ENCODE results near the gene ZBTB7C. TPM values are rescaled to one million over a fixed set of nuclear protein-coding genes. Genes with fewer than 3 reads are reported as not detected.

ZBTB7C gene
- total RNA-seq, 4 donors from 2014 or later, result 5.0 to 14.1 (median 13.3) TPM

GRCh38 chr18:48074929-48075706 lies 334.1 kb downstream of the ZBTB7C start:
- DNase-seq (ENCODE audit: low spot score) (no peak), ATAC-seq (ENCODE audit: low FRiP score) (peak; percentile 40)
- TF ChIP-seq, protein P1, sequence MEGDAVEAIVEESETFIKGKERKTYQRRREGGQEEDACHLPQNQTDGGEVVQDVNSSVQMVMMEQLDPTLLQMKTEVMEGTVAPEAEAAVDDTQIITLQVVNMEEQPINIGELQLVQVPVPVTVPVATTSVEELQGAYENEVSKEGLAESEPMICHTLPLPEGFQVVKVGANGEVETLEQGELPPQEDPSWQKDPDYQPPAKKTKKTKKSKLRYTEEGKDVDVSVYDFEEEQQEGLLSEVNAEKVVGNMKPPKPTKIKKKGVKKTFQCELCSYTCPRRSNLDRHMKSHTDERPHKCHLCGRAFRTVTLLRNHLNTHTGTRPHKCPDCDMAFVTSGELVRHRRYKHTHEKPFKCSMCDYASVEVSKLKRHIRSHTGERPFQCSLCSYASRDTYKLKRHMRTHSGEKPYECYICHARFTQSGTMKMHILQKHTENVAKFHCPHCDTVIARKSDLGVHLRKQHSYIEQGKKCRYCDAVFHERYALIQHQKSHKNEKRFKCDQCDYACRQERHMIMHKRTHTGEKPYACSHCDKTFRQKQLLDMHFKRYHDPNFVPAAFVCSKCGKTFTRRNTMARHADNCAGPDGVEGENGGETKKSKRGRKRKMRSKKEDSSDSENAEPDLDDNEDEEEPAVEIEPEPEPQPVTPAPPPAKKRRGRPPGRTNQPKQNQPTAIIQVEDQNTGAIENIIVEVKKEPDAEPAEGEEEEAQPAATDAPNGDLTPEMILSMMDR (IDR thresholded peaks at IDR 0.05), result no peak

DNA sequence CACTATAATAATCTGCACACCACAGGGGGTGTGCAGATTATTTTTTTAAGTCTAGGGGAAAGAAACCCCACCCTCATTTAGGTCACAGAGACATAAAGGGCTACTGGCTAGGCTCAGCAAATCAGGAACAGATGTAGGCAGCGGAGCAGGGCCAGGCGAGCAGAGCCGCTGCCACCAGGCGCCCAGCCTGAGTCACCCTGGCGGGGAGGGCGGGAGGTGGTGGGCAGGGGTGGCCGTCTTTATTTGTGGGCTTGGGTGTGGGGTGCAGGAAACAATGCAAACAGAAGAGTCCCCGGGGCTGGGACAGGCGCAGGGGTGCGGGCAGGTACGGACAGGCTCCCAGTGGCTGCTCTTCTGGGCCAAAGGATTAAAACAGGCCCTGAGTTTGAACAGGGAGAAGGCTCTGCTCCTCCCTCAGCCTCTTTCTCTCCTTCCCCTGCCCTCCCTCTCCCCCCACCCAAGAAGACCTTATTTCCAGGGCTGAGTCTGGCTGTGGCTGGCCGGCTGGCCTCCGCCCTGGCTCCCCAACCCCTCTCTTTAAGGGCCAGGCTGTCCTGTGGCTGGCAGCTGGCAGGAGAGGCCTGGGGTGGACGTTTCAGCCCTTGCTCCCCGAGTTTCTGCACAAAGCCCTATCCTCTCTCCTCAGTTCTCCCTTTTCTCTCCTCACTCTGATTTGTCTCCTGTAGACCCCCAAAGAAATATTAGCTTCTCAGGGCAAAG lies 335.8 kb downstream of the ZBTB7C start:
- no peak for DNase-seq (ENCODE audit: low spot score)
- TF ChIP-seq, protein P1 (IDR thresholded peaks at IDR 0.05), result no peak
- no peak for ATAC-seq (ENCODE audit: low FRiP score)

DNA sequence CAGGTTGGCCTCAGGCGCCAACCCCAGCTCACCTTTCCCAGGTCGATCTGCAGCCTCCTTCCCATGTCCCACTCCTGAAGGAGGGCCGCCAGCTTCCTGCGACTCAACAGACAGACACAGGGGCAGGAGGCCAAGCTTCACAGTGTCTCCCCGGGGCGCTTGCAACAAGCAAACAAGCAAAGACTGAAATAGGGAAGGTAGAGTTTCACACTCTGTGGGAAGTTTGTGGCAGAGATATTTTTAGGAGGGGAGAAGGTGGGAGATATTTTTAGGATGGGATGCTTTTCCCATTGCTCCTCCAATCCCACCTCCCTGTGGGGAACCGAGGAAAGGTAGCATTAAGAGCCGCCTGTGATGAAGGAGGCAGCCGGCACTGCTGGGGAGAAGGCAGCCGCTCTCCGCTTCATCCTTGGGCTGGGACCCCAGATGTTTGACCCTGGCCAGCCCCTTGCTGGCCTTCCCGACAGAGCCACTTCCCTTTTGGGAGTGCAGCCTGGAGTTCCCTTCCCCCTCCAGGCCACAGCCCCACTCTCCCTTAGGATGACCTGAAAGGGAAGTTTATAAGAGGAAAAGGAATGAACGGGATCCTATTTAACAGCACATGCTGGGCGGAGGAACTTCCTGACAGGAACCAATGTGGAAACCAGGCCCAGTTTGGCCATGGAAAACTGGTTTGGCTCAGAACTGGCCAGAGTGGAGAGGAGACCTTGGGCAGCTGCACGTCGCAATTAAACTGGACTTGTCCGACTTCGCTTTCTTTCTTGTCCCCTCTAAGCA lies 336.6 kb downstream of the ZBTB7C start:
- DNase-seq (ENCODE audit: low spot score) (no peak), ATAC-seq (ENCODE audit: low FRiP score) (no peak)
- TF ChIP-seq, protein P1 (IDR thresholded peaks at IDR 0.05), result no peak

DNA sequence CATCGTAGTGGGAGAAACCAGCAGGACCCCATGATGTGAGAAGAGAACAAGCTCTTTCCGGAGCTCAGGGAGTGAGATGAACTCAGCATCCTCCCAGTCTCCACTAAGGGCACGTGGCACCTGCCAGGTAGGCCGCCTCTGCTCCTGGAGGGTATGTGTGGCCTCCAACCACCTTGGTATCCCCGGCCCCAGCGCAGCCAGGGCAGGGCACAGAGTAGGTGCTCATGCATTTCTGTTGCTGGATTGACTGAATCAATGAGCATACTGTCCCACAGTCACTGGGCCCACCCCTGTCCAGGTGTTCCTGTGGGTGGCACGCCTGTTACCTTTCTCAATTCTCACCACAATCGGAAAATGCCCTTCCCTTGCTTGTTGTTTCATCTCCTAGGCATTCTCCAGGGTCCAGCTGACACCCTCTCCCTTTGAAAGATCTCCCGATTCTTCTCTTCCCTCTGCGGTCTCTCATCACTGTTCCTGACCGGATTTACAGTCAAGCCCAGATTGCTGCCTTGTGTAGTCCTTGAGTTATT lies 340.2 kb downstream of the ZBTB7C start:
- DNase-seq (ENCODE audit: low spot score) (no peak), ATAC-seq (ENCODE audit: low FRiP score) (no peak)
- TF ChIP-seq, protein P1 (IDR thresholded peaks at IDR 0.05), result no peak

- TF ChIP-seq, protein P1 (IDR thresholded peaks at IDR 0.05), result no peak
- ATAC-seq (ENCODE audit: low FRiP score), result no peak
- no peak for DNase-seq (ENCODE audit: low spot score)
Observed at GRCh38 chr18:48066225-48066652, 342.9 kb downstream of the ZBTB7C start.

GRCh38 chr18:48065601-48065995 lies 343.6 kb downstream of the ZBTB7C start:
- no peak for DNase-seq (ENCODE audit: low spot score)
- ATAC-seq (ENCODE audit: low FRiP score), result no peak
- TF ChIP-seq, protein P1 (IDR thresholded peaks at IDR 0.05), result no peak
